Adrenal gland (tissue), 12 donors: ENCODE data around the gene AGBL1. TPM values are rescaled to one million over a fixed set of nuclear protein-coding genes. Genes with fewer than 3 reads are reported as not detected.

Experiments used
- DNase-seq, 7 donors: peaks; one replicate each; pipeline ENCODE4 v3.0.0-alpha.2; 2019 to 2020
- H3K27ac ChIP-seq, 5 donors: fragments of 200-600 bp; sonication (generic) in 4 of 5; 1 replicate in 3 of 5; 2 replicates in 2 of 5; pipeline versions ENCODE4 v1.5.1 to v1.8.0; 2016 to 2020; ENCODE audit warnings: mild to moderate bottlenecking in 1 of 5
- H3K27me3 ChIP-seq: fragments of 200-600 bp; 2 replicates; pipeline ENCODE4 v1.8.0; 2021
- H3K36me3 ChIP-seq, 2 donors: fragments of 200-600 bp; replicated peaks in 1 of 2; 1 replicate in 1 of 2; 2 replicates in 1 of 2; pipeline versions ENCODE4 v1.5.1 to v1.8.0; 2018 to 2022
- H3K4me1 ChIP-seq, 2 donors: fragments of 200-600 bp; replicated peaks in 1 of 2; 1 replicate in 1 of 2; 2 replicates in 1 of 2; pipeline versions ENCODE4 v1.5.1 to v1.8.0; 2018 to 2021
- H3K4me3 ChIP-seq, 4 donors: fragments of 200-600 bp; sonication (generic) in 3 of 4; one replicate each; pipeline ENCODE4 v1.5.1; 2016 to 2018
- H3K9me3 ChIP-seq, 3 donors: fragments of 200-600 bp; sonication (generic) in 1 of 3; replicated peaks in 1 of 3; 1 replicate in 2 of 3; 2 replicates in 1 of 3; pipeline versions ENCODE4 v1.5.1 to v1.8.0; 2016 to 2021
- CTCF ChIP-seq, 6 experiments: fragments of 450-650 bp in 4 of 6; fragments of 200-600 bp in 2 of 6; sonication (generic) in 1 of 6; IDR thresholded peaks; 1 replicate in 5 of 6; 2 replicates in 1 of 6; pipeline versions ENCODE4 v1.5.1 to v1.8.0; 2016 to 2021; ENCODE audit warnings: antibody characterized with exemption in 6 of 6, mild to moderate bottlenecking in 2 of 6, moderate library complexity in 1 of 6
- POLR2A ChIP-seq, 2 donors: fragments of 450-650 bp; IDR thresholded peaks; one replicate each; pipeline ENCODE4 v1.6.1; 2017; ENCODE audit warnings: antibody characterized with exemption in 2 of 2, mild to moderate bottlenecking in 2 of 2, moderate library complexity in 1 of 2
- WGBS, 4 donors: extraction: QIAGEN DNeasy Blood & Tissue Kit in 2 of 4; methylation state at CpG; one replicate each; pipeline versions ENCODE4 v1.1.5 to v1.1.7; 2013 to 2017; 5-methylcytosine and 5-hydroxymethylcytosine counted together
- intact Hi-C, 2 donors: fragments of 100-400 bp; cut with DNase I; formaldehyde crosslinking; loops; one replicate each; pipeline versions ENCODE4 v1.14.1 to v1.15.0; 2022 to 2023
- polyA plus RNA-seq, 3 donors: library from polyadenylated mRNA; stranded (reverse); fragments of 200-250 nt in 2 of 3; fragments of 350-450 nt in 1 of 3; fragmentation: Illumina TruSeq in 1 of 3; extraction: RNeasy Lipid Tissue Mini Kit (QIAGEN cat#74804) in 1 of 3; gene quantifications; one replicate each; pipeline ENCODE4 v1.2.3, GENCODE V29; 2013 to 2014
- total RNA-seq, 9 donors: library from RNA; depleted of rRNA in 4 of 9; stranded (reverse); fragments of >200 nt in 4 of 9; fragments of 120-200 nt in 1 of 9; fragmentation: NEBNext Ultra II Directional in 1 of 9; extraction: Animal tissue kit (Norgen Biotek cat#: 25700) in 1 of 9; gene quantifications; one replicate each; pipeline versions ENCODE4 v1.1.0 to v1.2.4, GENCODE V29; 2013 to 2023
- donor health status: healthy with polysubstance abuse.
- donor health status: Bipolar disorder and iron deficiency.
- donor health status: DM: yes; HTN: yes; CAD: no.
- donor health status: DM: no; HTN: no; CAD: no.
- donor health status: DM: no; HTN: no; CAD: no.
- donor health status: DM: yes; HTN: yes; CAD: no.

Gene AGBL1
- total and polyA plus RNA-seq, 12 donors, result 0.04 to 0.07 (median 0.06) TPM; not detected in 9

- Histone ChIP-seq H3K27me3 (no peaks in the 10 kb centered on the region), H3K4me3 (no peak overlapping the region), H3K27ac (no peak overlapping the region), H3K9me3 (no peaks in the 10 kb centered on the region), H3K4me1 (no peaks in the 10 kb centered on the region), H3K36me3 (no peaks in the 10 kb centered on the region)
- no peak for DNase-seq
- WGBS, 4 donors, result 76 to 90% (median 80%) methylated on average over 2 of the region's 2 CpGs
- intact Hi-C loops, result no loop called here
- TF ChIP-seq CTCF (IDR thresholded peaks at IDR 0.05) (no peak), POLR2A (IDR thresholded peaks at IDR 0.05) (no peak)
Measured at GRCh38 chr15:86657305-86657704, 577.6 kb downstream of the AGBL1 start.

- Histone ChIP-seq H3K4me1 (no peaks in the 10 kb centered on the region), H3K36me3 (no peaks in the 10 kb centered on the region), H3K4me3 (no peak overlapping the region), H3K9me3 (no peaks in the 10 kb centered on the region), H3K27ac (no peak overlapping the region), H3K27me3 (no peaks in the 10 kb centered on the region)
- intact Hi-C loops, result no loop called here
- TF ChIP-seq POLR2A (IDR thresholded peaks at IDR 0.05) (no peak), CTCF (IDR thresholded peaks at IDR 0.05) (no peak)
- DNase-seq, result no peak
- 61 to 74% (median 69%) methylated on average over 5 of the region's 5 CpGs for WGBS, 4 donors
Measured at GRCh38 chr15:86659724-86660411, 580.2 kb downstream of the AGBL1 start.

GRCh38 chr15:86661580-86661979 is 581.9 kb downstream of the AGBL1 start:
- no peak for TF ChIP-seq CTCF (IDR thresholded peaks at IDR 0.05)
- TF ChIP-seq POLR2A (IDR thresholded peaks at IDR 0.05), result no peak
- Histone ChIP-seq H3K4me3 (no peak overlapping the region), H3K27me3 (no peaks in the 10 kb centered on the region), H3K36me3 (no peaks in the 10 kb centered on the region), H3K27ac (no peak overlapping the region), H3K9me3 (no peaks in the 10 kb centered on the region), H3K4me1 (no peaks in the 10 kb centered on the region)
- intact Hi-C loops, result no loop called here
- WGBS, 4 donors, result 69 to 85% (median 80%) methylated on average over 7 of the region's 7 CpGs
- DNase-seq, result no peak

- H3K4me1 ChIP-seq, result no peaks in the 10 kb centered on the region
- H3K9me3 ChIP-seq, result no peaks in the 10 kb centered on the region
- DNase-seq, result no peak
- H3K27ac ChIP-seq, result no peak overlapping the region
- no peaks in the 10 kb centered on the region for H3K36me3 ChIP-seq
- TF ChIP-seq POLR2A (IDR thresholded peaks at IDR 0.05) (no peak), CTCF (IDR thresholded peaks at IDR 0.05) (no peak)
- no peak overlapping the region for H3K4me3 ChIP-seq
- intact Hi-C loops, result no loop called here
- no peaks in the 10 kb centered on the region for H3K27me3 ChIP-seq
- 24 to 47% (median 27%) methylated on average over 1 of the region's 1 CpG for WGBS, 4 donors
Measured at GRCh38 chr15:86663304-86663703, 583.6 kb downstream of the AGBL1 start.
